ENCODE data around the gene ARSG. TPM values are rescaled to one million over a fixed set of nuclear protein-coding genes. Genes with fewer than 3 reads are reported as not detected.
A peak's percentile ranks its signal among the peaks of the same experiment; 100 is the strongest.

ARSG gene
- total RNA-seq, 6 donors from 2014 or later, result 3.6 to 16.8 (median 7.7) TPM

GRCh38 chr17:68294617-68295016 is 3.3 kb downstream of the ARSG start:
- Histone ChIP-seq H3K9me3 (no peaks in the 10 kb centered on the region), H3K36me3 (no peaks in the 10 kb centered on the region), H3K27me3 (peaks cover 0 to 22% (median 8%) of the 10 kb centered on the region in 4 donors), H3K4me3 (no peak overlapping the region), H3K27ac (no peak overlapping the region), H3K4me1 (peaks cover 19 to 33% (median 28%) of the 10 kb centered on the region in 4 donors)
- no peak for DNase-seq
- no peak for ATAC-seq (ENCODE audit: low FRiP score in 2 of 2)
- 88 to 90% methylated on average over 4 of the region's 4 CpGs for WGBS, 2 donors
- TF ChIP-seq POLR2A (IDR thresholded peaks at IDR 0.05) (no peak), EP300 (IDR thresholded peaks at IDR 0.05) (no peak), POLR2AphosphoS5 (IDR thresholded peaks at IDR 0.05) (no peak)
- TF ChIP-seq, protein P1, sequence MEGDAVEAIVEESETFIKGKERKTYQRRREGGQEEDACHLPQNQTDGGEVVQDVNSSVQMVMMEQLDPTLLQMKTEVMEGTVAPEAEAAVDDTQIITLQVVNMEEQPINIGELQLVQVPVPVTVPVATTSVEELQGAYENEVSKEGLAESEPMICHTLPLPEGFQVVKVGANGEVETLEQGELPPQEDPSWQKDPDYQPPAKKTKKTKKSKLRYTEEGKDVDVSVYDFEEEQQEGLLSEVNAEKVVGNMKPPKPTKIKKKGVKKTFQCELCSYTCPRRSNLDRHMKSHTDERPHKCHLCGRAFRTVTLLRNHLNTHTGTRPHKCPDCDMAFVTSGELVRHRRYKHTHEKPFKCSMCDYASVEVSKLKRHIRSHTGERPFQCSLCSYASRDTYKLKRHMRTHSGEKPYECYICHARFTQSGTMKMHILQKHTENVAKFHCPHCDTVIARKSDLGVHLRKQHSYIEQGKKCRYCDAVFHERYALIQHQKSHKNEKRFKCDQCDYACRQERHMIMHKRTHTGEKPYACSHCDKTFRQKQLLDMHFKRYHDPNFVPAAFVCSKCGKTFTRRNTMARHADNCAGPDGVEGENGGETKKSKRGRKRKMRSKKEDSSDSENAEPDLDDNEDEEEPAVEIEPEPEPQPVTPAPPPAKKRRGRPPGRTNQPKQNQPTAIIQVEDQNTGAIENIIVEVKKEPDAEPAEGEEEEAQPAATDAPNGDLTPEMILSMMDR (IDR thresholded peaks at IDR 0.05), result no peak

GRCh38 chr17:68295086-68295485 is 3.8 kb downstream of the ARSG start:
- Histone ChIP-seq H3K27me3 (peaks cover 0 to 22% (median 8%) of the 10 kb centered on the region in 4 donors), H3K4me1 (peaks cover 19 to 29% (median 27%) of the 10 kb centered on the region in 4 donors), H3K27ac (no peak overlapping the region), H3K36me3 (no peaks in the 10 kb centered on the region), H3K9me3 (no peaks in the 10 kb centered on the region), H3K4me3 (no peak overlapping the region)
- WGBS, 2 donors, result 90 to 91% methylated on average over 7 of the region's 7 CpGs
- ATAC-seq (ENCODE audit: low FRiP score in 2 of 2) (no peak), DNase-seq (no peak)
- TF ChIP-seq EP300 (IDR thresholded peaks at IDR 0.05), result no peak
- TF ChIP-seq, protein P1 (IDR thresholded peaks at IDR 0.05), result no peak
- TF ChIP-seq POLR2AphosphoS5 (IDR thresholded peaks at IDR 0.05), result no peak
- TF ChIP-seq POLR2A (IDR thresholded peaks at IDR 0.05), result no peak

GRCh38 chr17:68296217-68297191 is 5.2 kb downstream of the ARSG start:
- Histone ChIP-seq H3K27ac (peak overlapping the region; percentile 35 to 73 (median 63)), H3K9me3 (no peaks in the 10 kb centered on the region), H3K4me3 (no peak overlapping the region), H3K4me1 (peaks cover 10 to 18% (median 13%) of the 10 kb centered on the region in 4 donors), H3K27me3 (peaks cover 0 to 13% (median 6%) of the 10 kb centered on the region in 4 donors), H3K36me3 (no peaks in the 10 kb centered on the region)
- TF ChIP-seq POLR2AphosphoS5 (IDR thresholded peaks at IDR 0.05) (peak in 1 of 2 donors; percentile 48), POLR2A (IDR thresholded peaks at IDR 0.05) (peak in 1 of 4 donors; percentile 37), EP300 (IDR thresholded peaks at IDR 0.05) (no peak)
- TF ChIP-seq, protein P1 (IDR thresholded peaks at IDR 0.05), result no peak
- DNase-seq, result peak in 1 of 2 donors; percentile 67
- ATAC-seq (ENCODE audit: low FRiP score in 2 of 2), result no peak
- WGBS, 2 donors, result 74 to 81% methylated on average over 18 of the region's 18 CpGs

DNA sequence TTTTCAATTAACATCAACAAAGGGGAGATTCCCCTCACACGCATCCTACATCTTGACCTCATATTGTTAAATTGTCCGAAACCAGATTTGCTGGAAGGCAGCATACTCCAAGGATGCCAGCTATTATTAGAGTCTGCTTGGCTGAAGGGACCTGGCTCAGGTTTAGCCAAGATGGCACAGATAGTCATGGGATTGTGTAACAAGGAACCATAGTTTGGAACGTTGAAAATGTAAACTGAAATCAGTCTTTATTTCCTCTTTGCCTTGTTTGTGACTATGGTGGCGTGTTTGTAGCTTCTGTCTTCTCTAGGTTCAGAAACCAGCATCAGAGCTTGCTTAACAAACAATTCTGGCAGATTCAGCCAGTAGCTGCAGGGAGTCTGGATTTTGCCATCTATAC is 5.9 kb downstream of the ARSG start:
- Histone ChIP-seq H3K36me3 (no peaks in the 10 kb centered on the region), H3K4me3 (no peak overlapping the region), H3K27me3 (peaks cover 0 to 7% (median 2%) of the 10 kb centered on the region in 4 donors), H3K27ac (peak overlapping the region; percentile 35 to 73 (median 63)), H3K9me3 (no peaks in the 10 kb centered on the region), H3K4me1 (peaks cover 3 to 11% (median 7%) of the 10 kb centered on the region in 4 donors)
- WGBS, 2 donors, result 52 to 65% methylated on average over 4 of the region's 4 CpGs
- DNase-seq, result no peak
- TF ChIP-seq, protein P1 (IDR thresholded peaks at IDR 0.05), result no peak
- TF ChIP-seq POLR2AphosphoS5 (IDR thresholded peaks at IDR 0.05), result peak in 1 of 2 donors; percentile 10
- TF ChIP-seq POLR2A (IDR thresholded peaks at IDR 0.05), result no peak
- no peak for TF ChIP-seq EP300 (IDR thresholded peaks at IDR 0.05)
- ATAC-seq (ENCODE audit: low FRiP score in 2 of 2), result no peak
